Effector CD4-positive, alpha-beta T cell (primary cell): ENCODE results near the gene RNF149.
A peak's percentile ranks its signal among the peaks of the same experiment; 100 is the strongest.
"Not testable (repeated sequence)": the region's sequence is repeated elsewhere in the genome, so short reads cannot be mapped to it uniquely, and the experiment has no call there.

ENCODE experiments used
- DNase-seq: peaks from one replicate; pipeline ENCODE4 v3.0.0-alpha.2; 2020

RNF149 gene

GRCh38 chr2:101330253-101330933 lies 21.9 kb upstream of the RNF149 start:
- DNase-seq, result no peak

GRCh38 chr2:101329026-101329425 lies 20.5 kb upstream of the RNF149 start:
- no peak for DNase-seq

- no peak for DNase-seq
These were observed 20.0 kb upstream of the RNF149 start for GRCh38 chr2:101328474-101329007.

GRCh38 chr2:101327863-101328394 lies 19.4 kb upstream of the RNF149 start:
- DNase-seq, result no peak

- DNase-seq, result no peak
These were observed 16.9 kb upstream of the RNF149 start for GRCh38 chr2:101325425-101325824.

GRCh38 chr2:101316568-101316967 lies 8.1 kb upstream of the RNF149 start:
- not testable (repeated sequence) for DNase-seq

GRCh38 chr2:101311696-101312017 lies 3.2 kb upstream of the RNF149 start:
- DNase-seq, result no peak

- peak; percentile 12 for DNase-seq
These were observed 2.6 kb upstream of the RNF149 start for GRCh38 chr2:101310834-101311695.

GRCh38 chr2:101310090-101310833 lies 1.8 kb upstream of the RNF149 start:
- DNase-seq, result no peak

- peak; percentile 21 for DNase-seq
These were observed 510 bp downstream of the RNF149 start for GRCh38 chr2:101307950-101308431.

- DNase-seq, result no peak
These were observed 998 bp downstream of the RNF149 start for GRCh38 chr2:101307503-101307902.

- DNase-seq, result no peak
These were observed 2.1 kb downstream of the RNF149 start for GRCh38 chr2:101306410-101306809.

- DNase-seq, result no peak
These were observed 2.9 kb downstream of the RNF149 start for GRCh38 chr2:101305492-101306078.

- DNase-seq, result no peak
These were observed 3.5 kb downstream of the RNF149 start for GRCh38 chr2:101305035-101305434.

- no peak for DNase-seq
These were observed 4.8 kb downstream of the RNF149 start for GRCh38 chr2:101303688-101304087.

GRCh38 chr2:101302016-101302415 lies 6.5 kb downstream of the RNF149 start:
- DNase-seq, result no peak

GRCh38 chr2:101300836-101301235 lies 7.7 kb downstream of the RNF149 start:
- no peak for DNase-seq

- no peak for DNase-seq
These were observed 8.3 kb downstream of the RNF149 start for GRCh38 chr2:101300164-101300563.

- no peak for DNase-seq
These were observed 8.9 kb downstream of the RNF149 start for GRCh38 chr2:101299604-101300003.

GRCh38 chr2:101297383-101297782 lies 11.1 kb downstream of the RNF149 start:
- no peak for DNase-seq

GRCh38 chr2:101296371-101296770 lies 12.1 kb downstream of the RNF149 start:
- no peak for DNase-seq

- DNase-seq, result no peak
These were observed 12.6 kb downstream of the RNF149 start for GRCh38 chr2:101295895-101296294.

- DNase-seq, result no peak
These were observed 13.6 kb downstream of the RNF149 start for GRCh38 chr2:101294861-101295260.
